ENCODE results near the gene ADCY10.

Gene ADCY10

DNA sequence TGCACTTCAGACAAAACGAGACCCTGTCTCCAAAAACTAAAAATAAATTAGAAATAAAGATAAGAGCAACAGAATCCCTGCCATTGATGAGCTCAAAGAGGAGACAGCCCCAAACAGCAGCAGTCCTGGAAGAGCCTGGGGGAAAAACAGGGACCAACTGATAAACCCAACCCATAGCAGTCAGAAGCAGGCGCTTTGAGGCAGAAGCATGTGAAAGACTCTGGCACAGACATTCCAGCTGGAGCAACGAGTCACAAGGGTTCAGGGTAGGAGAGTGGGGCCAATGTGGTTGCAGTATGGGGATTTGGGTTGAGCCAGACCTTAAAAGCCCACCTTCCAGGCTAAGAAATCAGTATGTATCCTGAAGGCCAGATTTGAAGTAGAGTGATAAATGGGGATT, 113.7 kb downstream of the ADCY10 start:
- H3K4me1 ChIP-seq (ENCODE audit: control insufficient read depth, insufficient read depth, low read length) = peaks cover 34% of the 10 kb centered on the region
- no peaks in the 10 kb centered on the region for H3K9me3 ChIP-seq (ENCODE audit: control insufficient read depth, low read length)
- H3K36me3 ChIP-seq (ENCODE audit: control insufficient read depth, insufficient read depth, low read length, severe bottlenecking) = no peaks in the 10 kb centered on the region
- H3K9ac ChIP-seq (ENCODE audit: low read length) = no peak overlapping the region
- DNase-seq (ENCODE audit: low read depth) = no peak
- no peaks in the 10 kb centered on the region for H3K27me3 ChIP-seq (replicated peaks; ENCODE audit: control insufficient read depth, insufficient read depth, low read length)
- no peak overlapping the region for H3K4me3 ChIP-seq (ENCODE audit: low read length)

GRCh38 chr1:167799747-167800146, 114.2 kb downstream of the ADCY10 start:
- H3K4me1 ChIP-seq (ENCODE audit: control insufficient read depth, insufficient read depth, low read length) = peaks cover 38% of the 10 kb centered on the region
- H3K36me3 ChIP-seq (ENCODE audit: control insufficient read depth, insufficient read depth, low read length, severe bottlenecking) = no peaks in the 10 kb centered on the region
- H3K9me3 ChIP-seq (ENCODE audit: control insufficient read depth, low read length) = no peaks in the 10 kb centered on the region
- H3K27me3 ChIP-seq (replicated peaks; ENCODE audit: control insufficient read depth, insufficient read depth, low read length) = no peaks in the 10 kb centered on the region
- no peak for DNase-seq (ENCODE audit: low read depth)
- H3K9ac ChIP-seq (ENCODE audit: low read length) = no peak overlapping the region
- H3K4me3 ChIP-seq (ENCODE audit: low read length) = no peak overlapping the region

DNA sequence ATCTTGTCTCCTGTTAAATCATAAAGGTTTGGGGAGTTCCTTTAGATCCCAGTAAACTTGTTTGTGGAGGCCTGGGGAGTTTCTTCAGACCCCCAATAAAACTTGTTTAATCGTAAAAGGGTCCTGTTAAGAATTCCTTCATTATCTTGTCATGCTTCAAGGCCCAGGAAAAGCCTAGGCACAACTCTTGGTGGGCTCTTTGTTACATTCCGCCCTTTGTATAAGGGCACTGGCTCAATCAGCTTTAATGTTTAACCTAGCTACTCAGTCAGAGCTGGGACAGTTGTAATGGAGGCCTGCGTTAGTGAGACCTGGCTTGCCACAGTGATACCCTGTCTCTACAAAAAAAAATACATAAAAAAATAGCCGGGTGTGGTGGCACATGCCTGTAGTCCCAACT, 115.0 kb downstream of the ADCY10 start:
- Histone ChIP-seq H3K27me3 (replicated peaks; ENCODE audit: control insufficient read depth, insufficient read depth, low read length) (no peaks in the 10 kb centered on the region), H3K4me3 (ENCODE audit: low read length) (no peak overlapping the region), H3K9ac (ENCODE audit: low read length) (no peak overlapping the region), H3K36me3 (ENCODE audit: control insufficient read depth, insufficient read depth, low read length, severe bottlenecking) (no peaks in the 10 kb centered on the region), H3K9me3 (ENCODE audit: control insufficient read depth, low read length) (no peaks in the 10 kb centered on the region), H3K4me1 (ENCODE audit: control insufficient read depth, insufficient read depth, low read length) (peaks cover 31% of the 10 kb centered on the region)
- no peak for DNase-seq (ENCODE audit: low read depth)

DNA sequence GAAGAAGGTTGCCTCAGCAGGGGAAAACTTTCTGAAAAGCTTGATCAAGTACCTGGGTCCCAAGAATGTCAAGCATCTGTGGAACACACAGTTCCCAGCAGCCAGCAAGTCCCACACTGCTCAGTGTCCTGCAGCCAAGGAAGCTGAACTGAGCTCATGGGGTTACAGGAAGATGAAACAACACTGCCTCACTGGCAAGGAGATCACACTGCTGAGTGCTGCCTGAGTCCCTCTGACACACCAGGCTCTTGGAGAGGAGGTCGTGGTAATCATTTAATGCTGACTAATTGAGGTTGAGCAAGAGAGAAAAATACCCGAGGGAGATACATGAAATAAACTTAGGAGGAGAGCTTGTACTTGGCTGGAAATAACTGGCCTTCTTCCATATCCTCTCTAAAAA, 116.9 kb downstream of the ADCY10 start:
- H3K36me3 ChIP-seq (ENCODE audit: control insufficient read depth, insufficient read depth, low read length, severe bottlenecking) = no peaks in the 10 kb centered on the region
- H3K27me3 ChIP-seq (replicated peaks; ENCODE audit: control insufficient read depth, insufficient read depth, low read length) = no peaks in the 10 kb centered on the region
- peak overlapping the region; percentile 66 for H3K9ac ChIP-seq (ENCODE audit: low read length)
- peak overlapping the region; percentile 60 for H3K4me3 ChIP-seq (ENCODE audit: low read length)
- peak; percentile 96 for DNase-seq (ENCODE audit: low read depth)
- H3K4me1 ChIP-seq (ENCODE audit: control insufficient read depth, insufficient read depth, low read length) = peaks cover 36% of the 10 kb centered on the region
- H3K9me3 ChIP-seq (ENCODE audit: control insufficient read depth, low read length) = no peaks in the 10 kb centered on the region

DNA sequence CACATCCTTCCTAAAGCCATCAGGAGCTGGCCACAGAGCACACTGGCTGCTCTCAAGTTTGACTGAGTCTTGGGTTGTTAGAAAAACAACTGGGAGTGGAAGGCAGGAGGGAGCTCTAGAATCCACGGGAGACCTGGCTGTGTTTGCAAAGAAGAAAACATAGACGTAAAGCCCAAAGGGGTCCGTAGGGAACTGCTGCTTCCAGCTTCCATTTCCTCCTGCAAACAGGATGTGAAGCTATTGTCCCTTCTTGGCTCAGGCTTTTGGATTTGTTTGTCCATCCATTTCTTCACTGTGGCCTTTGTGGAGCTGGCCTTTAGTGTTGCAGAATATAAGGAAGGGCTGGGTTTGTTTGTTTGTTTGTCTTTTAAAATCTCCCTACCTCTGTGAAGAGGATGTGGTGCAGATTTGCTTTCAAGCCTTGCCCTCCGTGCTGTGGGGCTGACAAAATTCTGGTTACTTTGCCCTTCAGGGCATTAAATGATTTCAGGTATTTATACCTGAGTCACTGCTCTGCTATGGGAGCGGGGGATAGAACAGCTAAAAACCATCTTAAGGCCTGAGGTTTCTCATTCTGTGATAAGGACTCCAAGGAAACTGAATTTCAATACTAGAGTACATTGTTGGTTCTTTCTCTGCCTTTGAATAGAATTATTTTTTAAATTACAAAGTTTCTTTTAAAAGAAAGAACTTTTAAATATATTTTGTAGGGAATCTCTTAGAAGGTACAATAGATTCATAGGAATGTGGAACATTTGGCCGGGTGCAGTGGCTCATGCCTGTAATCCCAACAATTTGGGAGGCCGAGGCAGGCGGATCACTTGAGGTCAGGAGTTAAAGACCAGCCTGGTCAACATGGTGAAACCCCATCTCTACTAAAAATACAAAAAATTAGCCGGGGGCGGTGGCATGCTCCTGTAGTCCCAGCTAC, 117.9 kb downstream of the ADCY10 start:
- H3K4me1 ChIP-seq (ENCODE audit: control insufficient read depth, insufficient read depth, low read length) = peaks cover 43% of the 10 kb centered on the region
- no peak for DNase-seq (ENCODE audit: low read depth)
- H3K9ac ChIP-seq (ENCODE audit: low read length) = peak overlapping the region; percentile 67
- H3K4me3 ChIP-seq (ENCODE audit: low read length) = peak overlapping the region; percentile 15
- H3K27me3 ChIP-seq (replicated peaks; ENCODE audit: control insufficient read depth, insufficient read depth, low read length) = no peaks in the 10 kb centered on the region
- no peaks in the 10 kb centered on the region for H3K36me3 ChIP-seq (ENCODE audit: control insufficient read depth, insufficient read depth, low read length, severe bottlenecking)
- no peaks in the 10 kb centered on the region for H3K9me3 ChIP-seq (ENCODE audit: control insufficient read depth, low read length)

GRCh38 chr1:167794043-167794442, 119.9 kb downstream of the ADCY10 start:
- H3K9ac ChIP-seq (ENCODE audit: low read length) = no peak overlapping the region
- no peaks in the 10 kb centered on the region for H3K9me3 ChIP-seq (ENCODE audit: control insufficient read depth, low read length)
- peaks cover 18% of the 10 kb centered on the region for H3K36me3 ChIP-seq (ENCODE audit: control insufficient read depth, insufficient read depth, low read length, severe bottlenecking)
- no peak for DNase-seq (ENCODE audit: low read depth)
- no peaks in the 10 kb centered on the region for H3K27me3 ChIP-seq (replicated peaks; ENCODE audit: control insufficient read depth, insufficient read depth, low read length)
- H3K4me3 ChIP-seq (ENCODE audit: low read length) = no peak overlapping the region
- peaks cover 45% of the 10 kb centered on the region for H3K4me1 ChIP-seq (ENCODE audit: control insufficient read depth, insufficient read depth, low read length)

DNA sequence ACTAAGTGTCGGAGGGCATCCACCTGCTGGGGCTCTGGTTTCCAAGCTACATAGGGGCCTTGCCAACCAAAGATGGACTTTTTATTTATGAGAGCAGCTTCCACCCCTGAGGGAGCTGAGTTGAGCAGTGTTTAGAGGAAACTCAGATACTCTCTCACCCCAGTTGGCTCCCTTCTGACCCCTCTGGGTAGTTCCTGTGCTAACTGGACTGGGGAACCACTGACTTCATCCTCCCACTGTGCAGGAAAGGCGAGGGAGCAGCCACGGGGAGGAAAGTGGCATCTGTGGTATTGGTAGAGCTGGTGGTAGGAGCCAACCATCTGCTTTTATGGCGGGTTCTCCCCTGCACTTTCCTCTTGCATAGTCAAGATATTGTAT, 121.8 kb downstream of the ADCY10 start:
- no peaks in the 10 kb centered on the region for H3K9me3 ChIP-seq (ENCODE audit: control insufficient read depth, low read length)
- no peak overlapping the region for H3K4me3 ChIP-seq (ENCODE audit: low read length)
- no peak overlapping the region for H3K9ac ChIP-seq (ENCODE audit: low read length)
- peaks cover 35% of the 10 kb centered on the region for H3K36me3 ChIP-seq (ENCODE audit: control insufficient read depth, insufficient read depth, low read length, severe bottlenecking)
- H3K4me1 ChIP-seq (ENCODE audit: control insufficient read depth, insufficient read depth, low read length) = peaks cover 33% of the 10 kb centered on the region
- no peak for DNase-seq (ENCODE audit: low read depth)
- H3K27me3 ChIP-seq (replicated peaks; ENCODE audit: control insufficient read depth, insufficient read depth, low read length) = no peaks in the 10 kb centered on the region

DNA sequence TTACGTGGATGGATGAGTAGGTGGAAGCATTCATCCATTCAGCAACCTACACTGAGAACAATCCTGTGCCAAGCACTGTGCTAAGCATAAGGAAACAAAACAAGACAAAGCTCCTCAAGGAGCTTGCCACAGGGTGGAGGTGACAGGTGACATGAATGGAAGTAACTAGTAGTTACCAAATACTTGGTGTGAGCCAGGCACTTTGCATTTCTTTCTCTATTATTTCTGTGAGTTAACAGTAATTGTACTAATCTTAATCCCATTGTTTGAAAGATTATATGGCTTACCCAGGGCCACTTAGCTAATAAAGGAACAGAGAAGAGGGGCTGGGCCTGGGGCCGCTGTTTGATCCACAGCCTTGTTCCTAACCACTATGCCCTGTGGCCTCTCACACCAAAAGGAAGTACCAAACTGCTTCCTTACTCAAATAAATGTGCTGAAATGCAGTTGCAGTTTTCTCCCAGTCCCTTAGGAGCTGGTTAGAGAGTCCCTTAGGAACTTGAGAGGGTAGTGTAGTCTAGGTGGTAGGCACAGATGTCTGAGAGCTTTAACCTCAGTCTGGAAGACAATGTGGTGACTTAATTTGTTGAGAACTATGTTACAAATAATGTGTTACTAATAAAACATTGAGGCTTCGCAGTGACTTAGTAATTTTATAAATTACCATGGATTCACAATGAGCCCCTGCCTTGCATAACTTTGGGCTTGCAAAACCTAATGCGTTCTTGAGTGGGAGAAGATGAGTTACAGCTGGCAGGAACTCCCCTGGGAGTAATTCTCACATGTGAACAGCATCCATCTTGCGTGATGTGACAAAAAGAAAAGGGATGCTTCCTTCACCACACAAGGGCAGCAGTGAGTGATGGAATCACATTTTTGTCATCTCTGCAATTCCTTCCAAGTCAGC, 122.4 kb downstream of the ADCY10 start:
- peaks cover 33% of the 10 kb centered on the region for H3K4me1 ChIP-seq (ENCODE audit: control insufficient read depth, insufficient read depth, low read length)
- no peaks in the 10 kb centered on the region for H3K9me3 ChIP-seq (ENCODE audit: control insufficient read depth, low read length)
- H3K4me3 ChIP-seq (ENCODE audit: low read length) = no peak overlapping the region
- no peaks in the 10 kb centered on the region for H3K27me3 ChIP-seq (replicated peaks; ENCODE audit: control insufficient read depth, insufficient read depth, low read length)
- peaks cover 41% of the 10 kb centered on the region for H3K36me3 ChIP-seq (ENCODE audit: control insufficient read depth, insufficient read depth, low read length, severe bottlenecking)
- H3K9ac ChIP-seq (ENCODE audit: low read length) = peak overlapping the region; percentile 56
- DNase-seq (ENCODE audit: low read depth) = peak; percentile 81

DNA sequence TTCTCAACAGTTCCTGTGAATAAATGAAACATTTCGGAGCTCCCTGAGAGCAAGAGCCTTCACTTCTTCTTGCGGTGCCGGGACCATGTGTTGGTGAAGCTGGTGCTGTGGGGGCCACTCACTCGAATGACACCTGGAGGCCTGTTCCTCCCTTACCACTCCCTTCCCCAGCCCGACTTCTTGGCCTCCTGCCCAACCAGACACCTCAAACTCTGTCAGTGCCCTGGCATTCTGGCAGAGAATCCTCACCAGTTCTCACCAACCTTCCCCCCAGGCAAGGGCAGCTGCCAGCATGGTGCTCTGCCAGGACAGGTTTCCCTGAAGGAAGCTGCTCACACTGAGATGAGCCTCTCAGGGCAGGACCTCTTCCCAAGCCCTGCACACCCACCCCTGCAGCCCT, 123.8 kb downstream of the ADCY10 start:
- Histone ChIP-seq H3K9ac (ENCODE audit: low read length) (no peak overlapping the region), H3K4me3 (ENCODE audit: low read length) (no peak overlapping the region), H3K4me1 (ENCODE audit: control insufficient read depth, insufficient read depth, low read length) (peaks cover 20% of the 10 kb centered on the region), H3K9me3 (ENCODE audit: control insufficient read depth, low read length) (no peaks in the 10 kb centered on the region), H3K36me3 (ENCODE audit: control insufficient read depth, insufficient read depth, low read length, severe bottlenecking) (peaks cover 49% of the 10 kb centered on the region), H3K27me3 (replicated peaks; ENCODE audit: control insufficient read depth, insufficient read depth, low read length) (no peaks in the 10 kb centered on the region)
- no peak for DNase-seq (ENCODE audit: low read depth)

GRCh38 chr1:167789501-167789900, 124.4 kb downstream of the ADCY10 start:
- peaks cover 55% of the 10 kb centered on the region for H3K36me3 ChIP-seq (ENCODE audit: control insufficient read depth, insufficient read depth, low read length, severe bottlenecking)
- no peak overlapping the region for H3K9ac ChIP-seq (ENCODE audit: low read length)
- DNase-seq (ENCODE audit: low read depth) = peak; percentile 68
- H3K4me1 ChIP-seq (ENCODE audit: control insufficient read depth, insufficient read depth, low read length) = peaks cover 18% of the 10 kb centered on the region
- H3K27me3 ChIP-seq (replicated peaks; ENCODE audit: control insufficient read depth, insufficient read depth, low read length) = no peaks in the 10 kb centered on the region
- no peaks in the 10 kb centered on the region for H3K9me3 ChIP-seq (ENCODE audit: control insufficient read depth, low read length)
- H3K4me3 ChIP-seq (ENCODE audit: low read length) = no peak overlapping the region

DNA sequence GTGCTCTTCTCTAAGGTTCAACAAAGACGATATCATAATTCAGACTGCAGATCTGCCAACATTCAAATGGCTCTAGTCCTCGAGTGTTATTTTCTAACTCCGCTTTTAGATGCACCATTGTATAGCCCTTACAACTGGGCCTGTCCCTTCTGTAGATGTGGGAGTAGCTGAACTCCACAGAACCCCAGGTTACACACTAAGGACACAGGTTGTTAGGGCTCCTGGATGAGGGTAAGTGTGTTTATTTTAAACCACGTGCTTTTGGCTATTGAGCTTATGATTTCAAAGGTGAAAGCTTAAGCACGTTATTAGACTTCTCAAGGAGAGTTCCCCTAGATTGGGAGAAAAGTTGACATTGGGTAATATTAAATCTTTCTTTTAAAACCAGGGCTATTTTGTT, 127.4 kb downstream of the ADCY10 start:
- Histone ChIP-seq H3K9me3 (ENCODE audit: control insufficient read depth, low read length) (no peaks in the 10 kb centered on the region), H3K9ac (ENCODE audit: low read length) (no peak overlapping the region), H3K4me1 (ENCODE audit: control insufficient read depth, insufficient read depth, low read length) (peaks cover 9% of the 10 kb centered on the region), H3K27me3 (replicated peaks; ENCODE audit: control insufficient read depth, insufficient read depth, low read length) (no peaks in the 10 kb centered on the region), H3K36me3 (ENCODE audit: control insufficient read depth, insufficient read depth, low read length, severe bottlenecking) (peaks cover 63% of the 10 kb centered on the region), H3K4me3 (ENCODE audit: low read length) (no peak overlapping the region)
- no peak for DNase-seq (ENCODE audit: low read depth)

Measured in adipocyte (in vitro differentiated cells).